GM21515 (cell line): Measurements from ENCODE around the gene PTCD1.

Source experiments
- ATAC-seq: cut with Tn5 transposase; IDR thresholded peaks from one replicate; pipeline ENCODE4 v1.9.1; 2021; ENCODE audit not compliant: unreplicated experiment

Gene PTCD1

GRCh38 chr7:99373091-99374066, 65.2 kb downstream of the PTCD1 start:
- ATAC-seq: no peak

- ATAC-seq: no peak
Observed at GRCh38 chr7:99372275-99373090, 66.1 kb downstream of the PTCD1 start.

- ATAC-seq: no peak
Observed at GRCh38 chr7:99371376-99371920, 67.2 kb downstream of the PTCD1 start.

- ATAC-seq: no peak
Observed at GRCh38 chr7:99369767-99370391, 68.7 kb downstream of the PTCD1 start.

GRCh38 chr7:99368750-99369389, 69.7 kb downstream of the PTCD1 start:
- no peak for ATAC-seq
